A673 (cell line): Measurements from ENCODE around the gene DENND5A. TPM values are rescaled to one million over a fixed set of nuclear protein-coding genes. Genes with fewer than 3 reads are reported as not detected.

ENCODE experiments used
- BruUV-seq: library from RNA; stranded (reverse); fragments of 400-500 nt; replicated peaks from 2 replicates; lab custom pipeline; 2021; lab: Mats Ljungman, UMichigan
- CTCF ChIA-PET: fragments of 300-600 bp; sonication (Branson Sonifier 250); formaldehyde crosslinking; loops from one replicate; lab custom pipeline; 2022; ENCODE audit warnings: antibody characterized with exemption; lab: Charles Lee
- POLR2A ChIA-PET: fragments of 300-600 bp; sonication (Branson Sonifier 250); formaldehyde crosslinking; loops from one replicate; lab custom pipeline; 2022; ENCODE audit warnings: antibody characterized with exemption; ENCODE audit not compliant: low non-redundant PET; lab: Charles Lee
- DNase-seq: peaks from one replicate; pipeline ENCODE4 v3.0.0-alpha.2; 2015; ENCODE audit warnings: low spot score
- H3K27ac ChIP-seq: fragments of 200-600 bp; sonication (generic); 2 replicates; pipeline ENCODE4 v1.5.1; 2016; ENCODE audit warnings: mixed run types, low read depth, mild to moderate bottlenecking, mixed read lengths, antibody characterized with exemption, low read length; ENCODE audit not compliant: poor library complexity, severe bottlenecking
- H3K27me3 ChIP-seq: fragments of 200-600 bp; sonication (generic); replicated peaks from 2 replicates; pipeline ENCODE4 v1.6.1; 2017; ENCODE audit warnings: mixed run types, low read depth, mild to moderate bottlenecking, mixed read lengths, antibody characterized with exemption, low read length; ENCODE audit not compliant: insufficient read depth, poor library complexity
- H3K36me3 ChIP-seq: fragments of 200-600 bp; sonication (generic); 2 replicates; pipeline ENCODE4 v1.6.1; 2016; ENCODE audit warnings: mixed run types, mild to moderate bottlenecking, mixed read lengths, antibody characterized with exemption, low read length; ENCODE audit not compliant: insufficient read depth, poor library complexity, severe bottlenecking
- H3K4me1 ChIP-seq: fragments of 200-600 bp; sonication (generic); 2 replicates; pipeline ENCODE4 v1.6.1; 2017; ENCODE audit warnings: mixed run types, mild to moderate bottlenecking, mixed read lengths, antibody characterized with exemption, low read length; ENCODE audit not compliant: insufficient read depth, poor library complexity, severe bottlenecking
- H3K4me3 ChIP-seq: fragments of 200-600 bp; sonication (generic); 2 replicates; pipeline ENCODE4 v1.5.1; 2016; ENCODE audit warnings: low read depth, mixed run types, mild to moderate bottlenecking, mixed read lengths, low read length; ENCODE audit not compliant: poor library complexity, severe bottlenecking
- H3K9me3 ChIP-seq: fragments of 200-600 bp; sonication (generic); 2 replicates; pipeline ENCODE4 v1.6.1; 2016; ENCODE audit warnings: mixed run types, low read depth, mild to moderate bottlenecking, mixed read lengths, antibody characterized with exemption, low read length; ENCODE audit not compliant: poor library complexity, severe bottlenecking
- CTCF ChIP-seq: fragments of 300-800, 200-600 bp; sonication (generic); conservative IDR thresholded peaks from 2 replicates; pipeline ENCODE4 v1.5.1; 2017; ENCODE audit warnings: low read depth, mild to moderate bottlenecking, antibody characterized with exemption, low read length, moderate library complexity, mixed read lengths
- EZH2 ChIP-seq: fragments of 200-600 bp; sonication (generic); IDR thresholded peaks from 2 replicates; pipeline ENCODE4 v1.6.1; 2017; ENCODE audit warnings: borderline replicate concordance, low read depth, mild to moderate bottlenecking, mixed read lengths, antibody characterized with exemption, low read length; ENCODE audit not compliant: poor library complexity, severe bottlenecking
- intact Hi-C: fragments of 100-400 bp; cut with micrococcal nuclease; formaldehyde crosslinking; loops from one replicate; pipeline ENCODE4 v1.10.0; 2022; ENCODE audit not compliant: unreplicated experiment
- total RNA-seq: library from RNA; stranded (reverse); gene quantifications from 2 replicates; pipeline ENCODE4 v1.2.3, GENCODE V29; 2021

The DENND5A gene
- total RNA-seq, 1 experiment from 2014 or later, result 65.4 TPM

GRCh38 chr11:9139628-9140357, 125.4 kb downstream of the DENND5A start:
- no TSS peak for BruUV-seq
- H3K27ac ChIP-seq, result peak overlapping the region; percentile 8
- POLR2A ChIA-PET, result no interaction called here

GRCh38 chr11:9138612-9139579, 126.3 kb downstream of the DENND5A start:
- H3K27ac ChIP-seq, result peak overlapping the region; percentile 8
- H3K27me3 ChIP-seq, result no peaks in the 10 kb centered on the region
- no peak for TF ChIP-seq CTCF
- no peak for TF ChIP-seq EZH2
- H3K4me3 ChIP-seq, result no peak overlapping the region
- intact Hi-C loops, result no loop called here
- CTCF ChIA-PET, result interaction anchor here (0.5 to 2.0 kb wide), 3 partner anchors 28 to 368 kb away, joined by 3 to 33 read pairs (median 5); no protein-coding TSS in a partner anchor
- TSS peak; percentile 21 for BruUV-seq
- H3K4me1 ChIP-seq, result peaks cover 24% of the 10 kb centered on the region
- POLR2A ChIA-PET, result no interaction called here
- H3K36me3 ChIP-seq, result peaks cover 25% of the 10 kb centered on the region
- DNase-seq, result peak; percentile 78
- H3K9me3 ChIP-seq, result no peaks in the 10 kb centered on the region

More at GRCh38 chr11:9139628-9140357, 125.4 kb downstream of the DENND5A start:
- no peak for DNase-seq
- CTCF ChIA-PET, result no interaction called here
- TF ChIP-seq CTCF (no peak), EZH2 (no peak)
- no peaks in the 10 kb centered on the region for H3K27me3 ChIP-seq
- no peak overlapping the region for H3K4me3 ChIP-seq
- peaks cover 24% of the 10 kb centered on the region for H3K4me1 ChIP-seq
- H3K36me3 ChIP-seq, result peaks cover 25% of the 10 kb centered on the region
- intact Hi-C loops, result no loop called here
- H3K9me3 ChIP-seq, result no peaks in the 10 kb centered on the region

GRCh38 chr11:9138133-9138453, 127.1 kb downstream of the DENND5A start:
- no peaks in the 10 kb centered on the region for H3K9me3 ChIP-seq
- DNase-seq, result no peak
- ChIA-PET POLR2A (interaction anchor here (0.5 kb wide), 1 partner anchor 1536 kb away, joined by 3 read pairs; no protein-coding TSS in a partner anchor), CTCF (interaction anchor here (0.6 to 2.0 kb wide), 3 partner anchors 122 to 1010 kb away, joined by 5 to 33 read pairs (median 6); no protein-coding TSS in a partner anchor)
- H3K27ac ChIP-seq, result no peak overlapping the region
- peaks cover 25% of the 10 kb centered on the region for H3K36me3 ChIP-seq
- TF ChIP-seq CTCF (0 out of 2 replicates have a peak, but pooled peaks have one; percentile 23), EZH2 (no peak)
- intact Hi-C loops, result no loop called here
- no peaks in the 10 kb centered on the region for H3K27me3 ChIP-seq
- BruUV-seq, result no TSS peak
- no peak overlapping the region for H3K4me3 ChIP-seq
- peaks cover 24% of the 10 kb centered on the region for H3K4me1 ChIP-seq
